Subcutaneous adipose tissue (tissue), 4 donors: ENCODE measurements around the gene LPGAT1. TPM values are rescaled to one million over a fixed set of nuclear protein-coding genes. Genes with fewer than 3 reads are reported as not detected.

Source experiments
- CTCF ChIP-seq: fragments of 450-650 bp; IDR thresholded peaks from one replicate; pipeline ENCODE4 v1.5.1; 2016; ENCODE audit warnings: low read depth, mild to moderate bottlenecking, control low read depth, antibody characterized with exemption, moderate library complexity
- total RNA-seq, 4 donors: library from RNA; depleted of rRNA; stranded (reverse); fragments of >200 nt; gene quantifications; one replicate each; pipeline ENCODE4 v1.1.0, GENCODE V29; 2016

The LPGAT1 gene
- total RNA-seq, 4 donors from 2014 or later = 57.8 to 131 (median 73.7) TPM

- TF ChIP-seq CTCF = no peak
These were observed 41.9 kb downstream of the LPGAT1 start for GRCh38 chr1:211788626-211789025.

- no peak for TF ChIP-seq CTCF
These were observed 46.7 kb downstream of the LPGAT1 start for GRCh38 chr1:211783897-211784296.

- no peak for TF ChIP-seq CTCF
These were observed 47.3 kb downstream of the LPGAT1 start for GRCh38 chr1:211783266-211783665.

- no peak for TF ChIP-seq CTCF
These were observed 49.3 kb downstream of the LPGAT1 start for GRCh38 chr1:211781260-211781659.

GRCh38 chr1:211775170-211775569 is 55.4 kb downstream of the LPGAT1 start:
- TF ChIP-seq CTCF = no peak

- no peak for TF ChIP-seq CTCF
These were observed 65.9 kb downstream of the LPGAT1 start for GRCh38 chr1:211764701-211765100.

GRCh38 chr1:211762206-211762605 is 68.4 kb downstream of the LPGAT1 start:
- TF ChIP-seq CTCF = no peak

- TF ChIP-seq CTCF = no peak
These were observed 69.2 kb downstream of the LPGAT1 start for GRCh38 chr1:211761400-211761799.
